AG04450 (cell line): ENCODE results near the gene SLC12A7. TPM values are rescaled to one million over a fixed set of nuclear protein-coding genes. Genes with fewer than 3 reads are reported as not detected.
"Not testable (repeated sequence)": the region's sequence is repeated elsewhere in the genome, so short reads cannot be mapped to it uniquely, and the experiment has no call there.

Experiments used
- CTCF ChIA-PET: fragments of 300-600, 350-600 bp; formaldehyde crosslinking; extraction: SDS; loops from one replicate; lab custom pipeline; 2022; ENCODE audit warnings: antibody characterized with exemption, inconsistent platforms; lab: Charles Lee
- POLR2A ChIA-PET: fragments of 350-600 bp; formaldehyde crosslinking; extraction: SDS; loops from one replicate; lab custom pipeline; 2021; ENCODE audit warnings: antibody characterized with exemption, inconsistent platforms; lab: Yijun Ruan, JAX
- DNase-seq: peaks from one replicate; pipeline ENCODE4 v3.0.0-alpha.2; 2011; ENCODE audit warnings: low read depth, low spot score
- H3K27ac ChIP-seq: one replicate; pipeline ENCODE4 v1.5.1; 2012; ENCODE audit warnings: low read depth, low read length, control low read depth
- H3K27me3 ChIP-seq: one replicate; pipeline ENCODE4 v1.6.0; 2012; ENCODE audit warnings: low read length; ENCODE audit not compliant: control insufficient read depth, insufficient read depth
- H3K4me3 ChIP-seq: 2 replicates; pipeline ENCODE4 v1.5.1; 2011; ENCODE audit warnings: mild to moderate bottlenecking, low read depth, low read length, control low read depth
- H3K9me3 ChIP-seq: 2 replicates; pipeline ENCODE4 v1.5.1; 2012; ENCODE audit warnings: low read length; ENCODE audit not compliant: control insufficient read depth, insufficient read depth
- polyA plus RNA-seq: library from polyadenylated mRNA; depleted of rRNA; stranded (reverse); fragments of >200 nt; gene quantifications from 2 replicates; pipeline ENCODE4 v1.2.3, GENCODE V29; 2011
- TF ChIP-seq, protein P1 (sequence below): IDR thresholded peaks from 2 replicates; pipeline ENCODE4 v1.5.1; 2011; ENCODE audit warnings: low read depth, low read length, control low read depth, inconsistent platforms

The SLC12A7 gene
- polyA plus RNA-seq, 1 experiment, result 0.56 TPM

GRCh38 chr5:1130218-1130946, 18.5 kb upstream of the SLC12A7 start:
- ChIA-PET POLR2A (no interaction called here), CTCF (no interaction called here)
- H3K4me3 ChIP-seq, result no peak overlapping the region
- no peak for DNase-seq
- no peaks in the 10 kb centered on the region; the same call in 1 of the 2 replicates for H3K9me3 ChIP-seq
- H3K27me3 ChIP-seq, result peaks cover 4% of the 10 kb centered on the region
- TF ChIP-seq, protein P1, sequence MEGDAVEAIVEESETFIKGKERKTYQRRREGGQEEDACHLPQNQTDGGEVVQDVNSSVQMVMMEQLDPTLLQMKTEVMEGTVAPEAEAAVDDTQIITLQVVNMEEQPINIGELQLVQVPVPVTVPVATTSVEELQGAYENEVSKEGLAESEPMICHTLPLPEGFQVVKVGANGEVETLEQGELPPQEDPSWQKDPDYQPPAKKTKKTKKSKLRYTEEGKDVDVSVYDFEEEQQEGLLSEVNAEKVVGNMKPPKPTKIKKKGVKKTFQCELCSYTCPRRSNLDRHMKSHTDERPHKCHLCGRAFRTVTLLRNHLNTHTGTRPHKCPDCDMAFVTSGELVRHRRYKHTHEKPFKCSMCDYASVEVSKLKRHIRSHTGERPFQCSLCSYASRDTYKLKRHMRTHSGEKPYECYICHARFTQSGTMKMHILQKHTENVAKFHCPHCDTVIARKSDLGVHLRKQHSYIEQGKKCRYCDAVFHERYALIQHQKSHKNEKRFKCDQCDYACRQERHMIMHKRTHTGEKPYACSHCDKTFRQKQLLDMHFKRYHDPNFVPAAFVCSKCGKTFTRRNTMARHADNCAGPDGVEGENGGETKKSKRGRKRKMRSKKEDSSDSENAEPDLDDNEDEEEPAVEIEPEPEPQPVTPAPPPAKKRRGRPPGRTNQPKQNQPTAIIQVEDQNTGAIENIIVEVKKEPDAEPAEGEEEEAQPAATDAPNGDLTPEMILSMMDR, result no peak
- H3K27ac ChIP-seq, result no peak overlapping the region

DNA sequence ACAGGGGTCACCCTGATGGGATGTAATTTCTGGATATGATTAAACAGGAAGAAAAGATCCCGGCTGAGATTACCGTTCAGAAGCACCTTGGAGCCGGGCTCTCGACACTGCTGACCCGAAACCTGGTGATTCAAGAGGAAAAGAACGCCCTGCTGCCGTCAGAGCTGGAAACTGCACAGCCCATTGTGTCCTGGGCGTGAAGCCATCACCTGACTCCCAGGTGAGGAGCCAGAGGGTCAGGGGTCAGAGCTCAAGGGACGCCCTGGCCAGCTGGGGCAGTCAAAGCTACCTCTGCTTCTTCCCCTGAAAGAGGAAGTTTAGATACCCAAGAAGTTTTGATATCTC, 17.8 kb upstream of the SLC12A7 start:
- no peaks in the 10 kb centered on the region; the same call in 1 of the 2 replicates for H3K9me3 ChIP-seq
- TF ChIP-seq, protein P1, result no peak
- ChIA-PET POLR2A (no interaction called here), CTCF (no interaction called here)
- DNase-seq, result no peak
- peaks cover 6% of the 10 kb centered on the region for H3K27me3 ChIP-seq
- no peak overlapping the region for H3K27ac ChIP-seq
- no peak overlapping the region for H3K4me3 ChIP-seq

GRCh38 chr5:1128977-1129710, 17.3 kb upstream of the SLC12A7 start:
- DNase-seq, result no peak
- Histone ChIP-seq H3K4me3 (no peak overlapping the region), H3K9me3 (peaks cover 2% of the 10 kb centered on the region; the same call in 1 of the 2 replicates), H3K27ac (no peak overlapping the region), H3K27me3 (peaks cover 6% of the 10 kb centered on the region)
- ChIA-PET CTCF (interaction anchor here (0.7 kb wide), 1 partner anchor 20 kb away, joined by 3 read pairs; no protein-coding TSS in a partner anchor), POLR2A (no interaction called here)
- TF ChIP-seq, protein P1, result no peak

- H3K9me3 ChIP-seq, result peaks cover 2% of the 10 kb centered on the region; the same call in 1 of the 2 replicates
- ChIA-PET CTCF (interaction anchor here (0.7 kb wide), 1 partner anchor 20 kb away, joined by 3 read pairs; no protein-coding TSS in a partner anchor), POLR2A (no interaction called here)
- H3K27me3 ChIP-seq, result peaks cover 6% of the 10 kb centered on the region
- TF ChIP-seq, protein P1, result no peak
- H3K27ac ChIP-seq, result no peak overlapping the region
- DNase-seq, result no peak
- no peak overlapping the region for H3K4me3 ChIP-seq
These were observed 16.3 kb upstream of the SLC12A7 start for GRCh38 chr5:1127959-1128785.

- H3K27me3 ChIP-seq, POLR2A ChIA-PET, H3K27ac ChIP-seq, H3K9me3 ChIP-seq, DNase-seq, H3K4me3 ChIP-seq: not testable (repeated sequence)
- CTCF ChIA-PET, result interaction anchor here (1.4 kb wide), 1 partner anchor 202 kb away, joined by 3 read pairs; no protein-coding TSS in a partner anchor
These were observed 13.8 kb upstream of the SLC12A7 start for GRCh38 chr5:1125695-1126094.
